IPS-20b (cell line): ENCODE measurements around the gene RBPJL.
A peak's percentile ranks its signal among the peaks of the same experiment; 100 is the strongest.

Experiments used
- H3K27ac ChIP-seq: one replicate; pipeline ENCODE4 v1.5.1; 2013; ENCODE audit warnings: low read length
- H3K27me3 ChIP-seq: 2 replicates; pipeline ENCODE4 v1.6.1; 2013; ENCODE audit warnings: mild to moderate bottlenecking, low read length, inconsistent platforms; ENCODE audit not compliant: insufficient read depth
- H3K36me3 ChIP-seq: 2 replicates; pipeline ENCODE4 v1.6.1; 2013; ENCODE audit warnings: low read depth, mild to moderate bottlenecking, inconsistent platforms, low read length, moderate library complexity; ENCODE audit not compliant: insufficient read depth
- H3K4me1 ChIP-seq: 2 replicates; pipeline ENCODE4 v1.6.1; 2013; ENCODE audit warnings: mild to moderate bottlenecking, control low read depth, inconsistent platforms, low read length, moderate library complexity; ENCODE audit not compliant: insufficient read depth
- H3K4me3 ChIP-seq: 2 replicates; pipeline ENCODE4 v1.5.1; 2013; ENCODE audit warnings: mild to moderate bottlenecking, low read length, inconsistent platforms
- H3K9ac ChIP-seq: 2 replicates; pipeline ENCODE4 v1.6.1; 2013; ENCODE audit warnings: low read depth, mild to moderate bottlenecking, inconsistent platforms, low read length, moderate library complexity
- H3K9me3 ChIP-seq: 2 replicates; pipeline ENCODE4 v1.6.1; 2013; ENCODE audit warnings: mild to moderate bottlenecking, low read depth, low read length, inconsistent platforms; ENCODE audit not compliant: insufficient read depth

Gene RBPJL

GRCh38 chr20:45279992-45280391, 26.6 kb upstream of the RBPJL start:
- Histone ChIP-seq H3K27ac (no peak overlapping the region), H3K4me1 (no peaks in the 10 kb centered on the region), H3K9me3 (no peaks in the 10 kb centered on the region), H3K36me3 (no peaks in the 10 kb centered on the region), H3K4me3 (no peak overlapping the region), H3K9ac (no peak overlapping the region), H3K27me3 (no peaks in the 10 kb centered on the region)

DNA sequence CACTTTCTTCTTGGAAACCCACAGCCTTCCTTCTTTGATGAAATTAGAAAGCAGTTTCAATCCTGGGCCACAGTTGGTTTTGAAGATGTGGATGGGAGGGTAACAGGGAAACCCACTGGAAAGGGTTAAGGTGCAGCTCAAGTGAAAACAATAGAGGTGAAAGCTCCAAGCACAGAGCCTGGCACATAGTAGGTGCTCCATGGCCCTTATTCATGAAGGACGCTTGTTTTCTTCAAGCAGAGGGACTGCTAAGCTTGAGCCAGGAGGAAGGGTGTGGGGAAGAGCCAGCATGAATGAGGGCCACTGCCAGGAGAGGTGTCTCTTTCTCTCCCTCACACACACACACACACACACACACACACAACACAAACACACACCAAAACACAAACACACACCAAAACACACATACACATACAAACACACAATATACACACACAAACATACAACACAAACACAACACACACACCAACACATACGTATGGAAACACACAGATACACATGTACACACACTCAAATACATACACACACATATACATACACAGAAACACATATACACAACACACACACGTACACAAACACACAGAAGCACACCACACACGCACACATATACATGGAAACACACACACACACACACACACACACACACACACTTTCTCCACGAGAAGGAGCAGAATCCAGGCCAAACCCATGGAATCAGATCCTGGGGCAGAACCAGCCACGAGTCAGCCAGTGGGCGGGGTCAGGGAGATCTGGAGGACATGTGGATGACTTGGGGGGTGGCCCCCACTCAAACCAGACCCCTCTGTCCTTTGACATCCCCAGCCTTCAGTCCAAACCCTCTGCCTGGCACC, 23.7 kb upstream of the RBPJL start:
- H3K4me1 ChIP-seq = no peaks in the 10 kb centered on the region
- no peak overlapping the region for H3K27ac ChIP-seq
- no peaks in the 10 kb centered on the region for H3K9me3 ChIP-seq
- H3K36me3 ChIP-seq = no peaks in the 10 kb centered on the region
- no peaks in the 10 kb centered on the region for H3K27me3 ChIP-seq
- H3K9ac ChIP-seq = no peak overlapping the region
- H3K4me3 ChIP-seq = no peak overlapping the region

DNA sequence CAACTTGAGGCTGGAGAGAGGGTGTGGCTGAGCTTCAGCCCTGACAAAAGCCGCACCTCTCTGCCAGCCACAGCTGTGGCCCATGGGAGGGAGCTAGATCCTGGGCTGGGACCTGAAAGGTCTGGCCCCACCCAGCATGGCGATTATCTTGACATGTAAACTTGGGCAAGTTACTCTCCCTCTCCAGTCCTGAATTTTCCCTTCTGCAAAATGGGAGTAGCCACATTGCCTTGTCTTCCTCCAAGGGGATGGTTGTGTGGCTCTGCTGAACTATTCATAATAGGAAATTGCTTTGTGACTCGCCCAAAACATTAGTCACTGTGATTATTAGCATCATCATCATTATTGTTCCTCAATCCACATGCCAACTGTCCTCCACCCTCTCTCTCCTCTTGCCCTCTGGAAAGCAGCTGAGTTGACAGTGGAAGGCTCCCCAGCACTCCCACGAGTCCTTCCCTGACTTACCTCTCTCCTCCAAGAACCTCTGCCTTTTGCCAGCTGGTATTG, 23.0 kb upstream of the RBPJL start:
- Histone ChIP-seq H3K9me3 (no peaks in the 10 kb centered on the region), H3K4me3 (no peak overlapping the region), H3K9ac (no peak overlapping the region), H3K4me1 (no peaks in the 10 kb centered on the region), H3K36me3 (no peaks in the 10 kb centered on the region), H3K27me3 (no peaks in the 10 kb centered on the region), H3K27ac (no peak overlapping the region)

DNA sequence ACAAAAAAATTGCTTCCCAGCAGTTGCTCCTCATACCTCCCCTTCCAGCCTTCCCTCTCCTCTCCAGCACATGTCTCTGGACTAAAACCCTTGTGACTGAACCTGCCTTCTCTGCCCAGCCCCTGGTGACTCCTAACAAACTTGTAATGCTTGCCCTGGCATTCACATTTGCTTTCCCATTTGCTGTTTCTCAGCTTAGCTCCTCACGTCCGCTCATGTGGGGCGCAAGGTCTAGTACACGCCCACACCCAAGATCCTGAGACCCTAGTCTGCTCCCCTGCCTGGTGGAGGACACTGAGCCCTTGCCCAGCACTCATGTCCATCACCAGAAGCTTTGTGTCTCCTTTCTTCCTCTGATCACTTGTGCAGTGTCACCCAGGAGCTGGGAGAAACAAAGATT, 18.3 kb upstream of the RBPJL start:
- H3K27ac ChIP-seq = no peak overlapping the region
- H3K4me1 ChIP-seq = peaks cover 5% of the 10 kb centered on the region; the same call in 1 of the 2 replicates
- no peak overlapping the region for H3K4me3 ChIP-seq
- peaks cover 32% of the 10 kb centered on the region for H3K27me3 ChIP-seq
- H3K9me3 ChIP-seq = no peaks in the 10 kb centered on the region
- H3K36me3 ChIP-seq = no peaks in the 10 kb centered on the region
- no peak overlapping the region for H3K9ac ChIP-seq

- no peak overlapping the region for H3K27ac ChIP-seq
- no peaks in the 10 kb centered on the region for H3K9me3 ChIP-seq
- peaks cover 32% of the 10 kb centered on the region for H3K27me3 ChIP-seq
Observed at GRCh38 chr20:45288860-45289259, 17.8 kb upstream of the RBPJL start.

DNA sequence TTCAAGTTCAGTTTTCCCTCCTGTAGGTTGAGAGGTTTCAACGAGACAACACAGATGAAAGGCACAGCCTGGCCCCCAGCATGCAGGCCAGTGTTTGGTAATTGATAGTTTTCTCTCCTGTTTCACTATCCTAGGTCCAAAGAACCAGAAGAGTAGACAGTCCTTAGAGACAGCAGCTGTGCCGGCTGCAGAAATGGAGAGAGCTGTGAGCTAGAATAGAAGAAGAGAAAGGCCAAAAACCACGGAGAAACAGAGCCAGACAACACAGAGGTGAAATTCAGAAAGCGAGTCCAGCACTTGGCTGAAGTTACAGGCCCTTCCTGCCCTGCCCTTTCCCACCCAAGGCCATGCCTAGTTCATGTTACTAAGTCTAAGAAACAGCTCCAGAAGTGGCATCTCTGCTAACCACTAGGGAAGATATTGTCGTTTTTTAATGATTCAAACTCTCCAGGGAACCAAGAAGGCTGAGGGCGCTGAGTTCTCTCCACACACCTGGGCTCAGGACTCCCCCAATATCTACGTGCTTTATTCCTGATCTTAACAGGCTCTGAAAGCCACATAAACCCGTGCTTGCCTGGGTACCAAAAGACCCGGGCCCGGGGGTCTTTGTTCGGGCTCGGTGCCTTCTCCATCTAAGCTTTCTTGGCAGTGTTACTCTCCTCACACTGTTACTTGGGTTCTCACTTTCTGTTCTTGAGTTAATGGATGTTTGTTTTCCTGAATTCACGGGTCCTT, 16.5 kb upstream of the RBPJL start:
- Histone ChIP-seq H3K27me3 (peaks cover 42% of the 10 kb centered on the region), H3K9me3 (peaks cover 10% of the 10 kb centered on the region), H3K36me3 (no peaks in the 10 kb centered on the region), H3K4me1 (peaks cover 5% of the 10 kb centered on the region; the same call in 1 of the 2 replicates), H3K27ac (no peak overlapping the region), H3K4me3 (no peak overlapping the region), H3K9ac (no peak overlapping the region)

More at GRCh38 chr20:45288860-45289259, 17.8 kb upstream of the RBPJL start:
- no peak overlapping the region for H3K4me3 ChIP-seq
- H3K4me1 ChIP-seq = peaks cover 5% of the 10 kb centered on the region; the same call in 1 of the 2 replicates
- no peaks in the 10 kb centered on the region for H3K36me3 ChIP-seq
- no peak overlapping the region for H3K9ac ChIP-seq

DNA sequence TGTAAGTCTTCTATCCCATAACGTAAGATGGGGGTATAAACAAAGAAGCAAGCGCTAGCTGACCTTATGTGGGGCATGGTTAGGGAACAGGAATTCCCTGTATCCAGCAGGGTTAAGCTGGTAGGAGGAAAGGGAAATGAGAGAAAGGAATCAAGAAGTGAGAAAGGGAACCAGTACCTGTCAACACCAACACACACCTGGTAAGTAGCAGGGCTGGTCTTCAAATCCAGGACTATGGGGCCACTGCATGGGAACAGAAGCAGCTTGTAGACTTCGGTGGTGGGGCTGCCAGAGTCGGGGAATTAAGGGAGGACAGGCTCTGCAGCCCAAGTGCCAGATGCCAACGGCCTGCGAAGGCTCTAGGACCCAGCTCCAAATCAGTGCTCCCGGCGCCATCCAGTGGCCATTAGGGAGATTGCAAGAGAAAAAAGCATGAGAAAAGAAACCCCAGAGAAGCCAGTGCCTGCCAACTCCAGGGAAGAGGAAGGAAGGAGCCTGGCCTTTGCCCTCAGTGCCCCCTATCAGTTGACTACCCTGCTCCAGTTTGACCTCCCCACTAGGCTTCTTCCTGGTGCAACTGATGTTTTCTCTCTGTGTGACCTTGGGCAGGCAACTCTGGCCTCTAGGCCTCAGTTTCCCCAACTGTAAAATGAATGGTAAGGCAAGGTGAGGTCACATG, 15.8 kb upstream of the RBPJL start:
- H3K36me3 ChIP-seq = no peaks in the 10 kb centered on the region
- no peak overlapping the region for H3K4me3 ChIP-seq
- peaks cover 11% of the 10 kb centered on the region for H3K9me3 ChIP-seq
- H3K9ac ChIP-seq = no peak overlapping the region
- H3K27ac ChIP-seq = no peak overlapping the region
- peaks cover 42% of the 10 kb centered on the region for H3K27me3 ChIP-seq
- H3K4me1 ChIP-seq = peaks cover 5% of the 10 kb centered on the region; the same call in 1 of the 2 replicates

- H3K27me3 ChIP-seq = peaks cover 42% of the 10 kb centered on the region
- no peak overlapping the region for H3K4me3 ChIP-seq
- H3K36me3 ChIP-seq = no peaks in the 10 kb centered on the region
- H3K27ac ChIP-seq = no peak overlapping the region
- H3K9ac ChIP-seq = no peak overlapping the region
- H3K9me3 ChIP-seq = peaks cover 11% of the 10 kb centered on the region
- peaks cover 5% of the 10 kb centered on the region; the same call in 1 of the 2 replicates for H3K4me1 ChIP-seq
Observed at GRCh38 chr20:45291526-45291925, 15.1 kb upstream of the RBPJL start.

DNA sequence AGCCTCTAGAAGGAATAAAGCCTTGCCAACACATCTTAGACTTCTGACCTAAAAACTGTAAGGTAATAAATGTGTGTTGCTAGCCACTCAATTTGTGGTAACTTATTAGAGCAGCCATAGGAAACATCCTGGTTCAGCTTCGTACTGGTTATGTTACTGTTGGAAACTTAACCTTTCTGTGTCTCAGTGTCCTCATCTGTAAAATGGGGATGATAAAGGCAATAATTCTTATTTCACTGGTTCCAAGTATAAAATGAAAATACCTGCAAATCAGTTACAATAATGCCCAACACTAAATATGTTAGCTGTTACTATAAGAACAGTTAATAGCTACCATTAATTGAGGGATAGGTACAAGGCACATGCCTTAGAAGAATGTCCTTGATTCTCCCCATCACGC, 14.3 kb upstream of the RBPJL start:
- Histone ChIP-seq H3K36me3 (no peaks in the 10 kb centered on the region), H3K9me3 (peaks cover 11% of the 10 kb centered on the region), H3K9ac (no peak overlapping the region), H3K4me3 (no peak overlapping the region), H3K27me3 (peaks cover 42% of the 10 kb centered on the region), H3K4me1 (peaks cover 5% of the 10 kb centered on the region; the same call in 1 of the 2 replicates), H3K27ac (no peak overlapping the region)

GRCh38 chr20:45293041-45294002, 13.3 kb upstream of the RBPJL start:
- Histone ChIP-seq H3K27me3 (peaks cover 42% of the 10 kb centered on the region), H3K9ac (peak overlapping the region; percentile 58; the same call in 1 of the 2 replicates), H3K4me3 (peak overlapping the region; percentile 66), H3K9me3 (peaks cover 11% of the 10 kb centered on the region), H3K36me3 (no peaks in the 10 kb centered on the region), H3K27ac (peak overlapping the region; percentile 48), H3K4me1 (peaks cover 5% of the 10 kb centered on the region; the same call in 1 of the 2 replicates)
